ENCODE results near the gene SVEP1. TPM values are rescaled to one million over a fixed set of nuclear protein-coding genes. Genes with fewer than 3 reads are reported as not detected.

Gene SVEP1
- polyA plus RNA-seq, 1 of the 3 experiments (the other 2 are of a cell fraction), result 0.10 TPM

GRCh38 chr9:110389148-110389750 is 190.3 kb downstream of the SVEP1 start:
- no peaks in the 10 kb centered on the region for H3K9me3 ChIP-seq
- WGBS (ENCODE audit: low lambda C conversion rate), result 65% methylated on average over 3 of the region's 3 CpGs
- CTCF ChIA-PET, result no interaction called here
- H4K20me1 ChIP-seq (ENCODE audit: insufficient read depth), result no peaks in the 10 kb centered on the region
- no peak overlapping the region for H3K4me3 ChIP-seq (ENCODE audit: low read depth in 2 of 2, low read length in 1 of 2)
- H3K9ac ChIP-seq, result no peak overlapping the region
- no peaks in the 10 kb centered on the region for H3K4me1 ChIP-seq (ENCODE audit: control insufficient read depth in 1 of 2, insufficient read depth in 2 of 2, low read depth in 1 of 2, low read length in 1 of 2)
- no peaks in the 10 kb centered on the region for H3K79me2 ChIP-seq (ENCODE audit: insufficient read depth)
- no peak overlapping the region for H3K27ac ChIP-seq (ENCODE audit: low read depth in 2 of 2, low read length in 1 of 2)
- H3K36me3 ChIP-seq (replicated peaks in 1 of 2; ENCODE audit: control insufficient read depth in 1 of 2, insufficient read depth in 2 of 2, low read length in 1 of 2), result no peaks in the 10 kb centered on the region
- H2AFZ ChIP-seq (ENCODE audit: low read depth), result no peak overlapping the region
- no peak for DNase-seq
- no peaks in the 10 kb centered on the region for H3K9me2 ChIP-seq
- POLR2A ChIA-PET, result no interaction called here
- no peaks in the 10 kb centered on the region for H3F3A ChIP-seq (replicated peaks; ENCODE audit: insufficient read depth)
- no peak overlapping the region for H3K4me2 ChIP-seq
- no peaks in the 10 kb centered on the region for H3K27me3 ChIP-seq (ENCODE audit: insufficient read depth)
- TF ChIP-seq REST (IDR thresholded peaks at IDR 0.05; ENCODE audit: low read depth, low read length) (no peak), NFIC (IDR thresholded peaks at IDR 0.05; ENCODE audit: borderline replicate concordance) (no peak), YY1 (IDR thresholded peaks at IDR 0.05; ENCODE audit: low read depth) (no peak), IRF3 (IDR thresholded peaks at IDR 0.05; ENCODE audit: low read depth, low read length) (no peak), FOXJ3 (CRISPR knock-in tag; IDR thresholded peaks at IDR 0.05) (no peak), FOXM1 (IDR thresholded peaks at IDR 0.05; ENCODE audit: low read depth) (no peak), PBX3 (IDR thresholded peaks at IDR 0.05) (no peak), EZH2phosphoT487 (IDR thresholded peaks at IDR 0.05; ENCODE audit: borderline replicate concordance, low read depth) (no peak), MEF2A (IDR thresholded peaks at IDR 0.05; ENCODE audit: borderline replicate concordance, low read depth) (no peak)

GRCh38 chr9:110383491-110383890 is 196.1 kb downstream of the SVEP1 start:
- WGBS (ENCODE audit: low lambda C conversion rate), result 46% methylated on average over 3 of the region's 6 CpGs
- POLR2A ChIA-PET, result no interaction called here
- no peak for TF ChIP-seq PBX3 (IDR thresholded peaks at IDR 0.05)
- TF ChIP-seq POLR2AphosphoS5 (IDR thresholded peaks at IDR 0.05; ENCODE audit: low read depth, low read length), result no peak
- TF ChIP-seq FOSL2 (IDR thresholded peaks at IDR 0.05; ENCODE audit: borderline replicate concordance, low read depth), result no peak
- no peak for TF ChIP-seq CTCF (IDR thresholded peaks at IDR 0.05)
- no peak for TF ChIP-seq GABPA (IDR thresholded peaks at IDR 0.05; ENCODE audit: low read depth)
- TF ChIP-seq REST (IDR thresholded peaks at IDR 0.05; ENCODE audit: low read depth, low read length), result no peak

More at GRCh38 chr9:110383491-110383890, 196.1 kb downstream of the SVEP1 start:
- Histone ChIP-seq H4K20me1 (ENCODE audit: insufficient read depth) (no peaks in the 10 kb centered on the region), H3K9ac (no peak overlapping the region), H3K27ac (ENCODE audit: low read depth in 2 of 2, low read length in 1 of 2) (no peak overlapping the region), H3F3A (replicated peaks; ENCODE audit: insufficient read depth) (no peaks in the 10 kb centered on the region), H3K79me2 (ENCODE audit: insufficient read depth) (no peaks in the 10 kb centered on the region), H3K4me2 (no peak overlapping the region), H2AFZ (ENCODE audit: low read depth) (no peak overlapping the region), H3K27me3 (ENCODE audit: insufficient read depth) (no peaks in the 10 kb centered on the region), H3K4me1 (ENCODE audit: control insufficient read depth in 1 of 2, insufficient read depth in 2 of 2, low read depth in 1 of 2, low read length in 1 of 2) (no peaks in the 10 kb centered on the region), H3K9me3 (no peaks in the 10 kb centered on the region), H3K36me3 (replicated peaks in 1 of 2; ENCODE audit: control insufficient read depth in 1 of 2, insufficient read depth in 2 of 2, low read length in 1 of 2) (no peaks in the 10 kb centered on the region), H3K9me2 (no peaks in the 10 kb centered on the region), H3K4me3 (ENCODE audit: low read depth in 2 of 2, low read length in 1 of 2) (no peak overlapping the region)
- CTCF ChIA-PET, result no interaction called here
- DNase-seq, result no peak

Measured in SK-N-SH (cell line).